ENCODE data around the gene DNHD1.

Gene DNHD1

GRCh38 chr11:6497069-6497839, at the start of gene DNHD1:
Gene DNHD1 (plus strand): TSS chr11:6497280. CDS start chr11:6498216, 936 bp downstream.
- no peaks in the 10 kb centered on the region for H3K36me3 ChIP-seq (ENCODE audit: insufficient read depth)
- H3K27ac ChIP-seq: no peak within 1 kb of the TSS
- no peak for TF ChIP-seq CTCF (conservative IDR thresholded peaks at IDR 0.05; ENCODE audit: low read depth, low read length)
- no peaks in the 10 kb centered on the region for H3K79me2 ChIP-seq (ENCODE audit: insufficient read depth, low read depth)
- no peaks in the 10 kb centered on the region for H3K27me3 ChIP-seq (ENCODE audit: insufficient read depth, low read depth)
- H2AFZ ChIP-seq (ENCODE audit: low read depth): no peak within 1 kb of the TSS
- H3K4me3 ChIP-seq (IDR thresholded peaks at IDR 0.05; ENCODE audit: insufficient read depth, low read depth, low read length): no peak within 1 kb of the TSS
- H3K4me2 ChIP-seq: no peak within 1 kb of the TSS
- H4K20me1 ChIP-seq (ENCODE audit: insufficient read depth): no peaks in the 10 kb centered on the region
- H3K9ac ChIP-seq: no peak within 1 kb of the TSS
- H3K4me1 ChIP-seq (ENCODE audit: low read depth, poor library complexity, severe bottlenecking): no peaks in the 10 kb centered on the region

GRCh38 chr11:6448574-6448973, 48.5 kb upstream of the DNHD1 start:
- no peak overlapping the region for H3K9ac ChIP-seq
- H3K4me1 ChIP-seq (ENCODE audit: low read depth, poor library complexity, severe bottlenecking): no peaks in the 10 kb centered on the region
- H3K36me3 ChIP-seq (ENCODE audit: insufficient read depth): no peaks in the 10 kb centered on the region
- no peaks in the 10 kb centered on the region for H4K20me1 ChIP-seq (ENCODE audit: insufficient read depth)
- no peak for TF ChIP-seq CTCF (conservative IDR thresholded peaks at IDR 0.05; ENCODE audit: low read depth, low read length)
- H3K79me2 ChIP-seq (ENCODE audit: insufficient read depth, low read depth): no peaks in the 10 kb centered on the region
- no peak overlapping the region for H3K4me3 ChIP-seq (IDR thresholded peaks at IDR 0.05; ENCODE audit: insufficient read depth, low read depth, low read length)
- H3K27ac ChIP-seq: no peak overlapping the region
- H2AFZ ChIP-seq (ENCODE audit: low read depth): no peak overlapping the region
- no peak overlapping the region for H3K4me2 ChIP-seq
- H3K27me3 ChIP-seq (ENCODE audit: insufficient read depth, low read depth): no peaks in the 10 kb centered on the region

- no peaks in the 10 kb centered on the region for H3K4me1 ChIP-seq (ENCODE audit: low read depth, poor library complexity, severe bottlenecking)
- no peak for TF ChIP-seq CTCF (conservative IDR thresholded peaks at IDR 0.05; ENCODE audit: low read depth, low read length)
Observed at GRCh38 chr11:6452219-6452618, 44.9 kb upstream of the DNHD1 start.

GRCh38 chr11:6453152-6453551, 43.9 kb upstream of the DNHD1 start:
- no peak for TF ChIP-seq CTCF (conservative IDR thresholded peaks at IDR 0.05; ENCODE audit: low read depth, low read length)
- Histone ChIP-seq H3K4me2 (no peak overlapping the region), H3K79me2 (ENCODE audit: insufficient read depth, low read depth) (no peaks in the 10 kb centered on the region), H2AFZ (ENCODE audit: low read depth) (no peak overlapping the region), H3K27ac (no peak overlapping the region), H3K36me3 (ENCODE audit: insufficient read depth) (no peaks in the 10 kb centered on the region), H4K20me1 (ENCODE audit: insufficient read depth) (no peaks in the 10 kb centered on the region), H3K4me1 (ENCODE audit: low read depth, poor library complexity, severe bottlenecking) (no peaks in the 10 kb centered on the region), H3K4me3 (IDR thresholded peaks at IDR 0.05; ENCODE audit: insufficient read depth, low read depth, low read length) (no peak overlapping the region), H3K9ac (no peak overlapping the region), H3K27me3 (ENCODE audit: insufficient read depth, low read depth) (no peaks in the 10 kb centered on the region)

More at GRCh38 chr11:6452219-6452618, 44.9 kb upstream of the DNHD1 start:
- no peaks in the 10 kb centered on the region for H4K20me1 ChIP-seq (ENCODE audit: insufficient read depth)
- H2AFZ ChIP-seq (ENCODE audit: low read depth): no peak overlapping the region
- H3K36me3 ChIP-seq (ENCODE audit: insufficient read depth): no peaks in the 10 kb centered on the region
- H3K4me2 ChIP-seq: no peak overlapping the region
- H3K9ac ChIP-seq: no peak overlapping the region
- H3K27me3 ChIP-seq (ENCODE audit: insufficient read depth, low read depth): no peaks in the 10 kb centered on the region
- no peaks in the 10 kb centered on the region for H3K79me2 ChIP-seq (ENCODE audit: insufficient read depth, low read depth)
- no peak overlapping the region for H3K4me3 ChIP-seq (IDR thresholded peaks at IDR 0.05; ENCODE audit: insufficient read depth, low read depth, low read length)
- H3K27ac ChIP-seq: no peak overlapping the region
